Upper lobe of left lung (tissue), 4 donors: ENCODE measurements around the gene ISX.

Experiments
- CTCF ChIP-seq, 6 experiments: fragments of 450-650 bp in 4 of 6; fragments of 200-600 bp in 2 of 6; sonication (generic) in 2 of 6; IDR thresholded peaks; one replicate each; pipeline ENCODE4 v1.5.1; 2016 to 2019; ENCODE audit warnings: antibody characterized with exemption in 6 of 6
- POLR2A ChIP-seq, 4 donors: fragments of 450-650 bp; IDR thresholded peaks; one replicate each; pipeline ENCODE4 v1.5.1; 2016 to 2017; ENCODE audit warnings: antibody characterized with exemption in 4 of 4, mild to moderate bottlenecking in 2 of 4

- no peak for TF ChIP-seq CTCF (IDR thresholded peaks at IDR 0.05)
- TF ChIP-seq POLR2A (IDR thresholded peaks at IDR 0.05), result no peak
Observed at GRCh38 chr22:35032571-35032970, 33.4 kb upstream of the ISX start.
